HG02763 (cell line): ENCODE results near the gene CGRRF1.

ENCODE experiments used
- ATAC-seq: cut with Tn5 transposase; IDR thresholded peaks from one replicate; pipeline ENCODE4 v1.9.1; 2021; ENCODE audit warnings: mild to moderate bottlenecking, moderate library complexity; ENCODE audit not compliant: unreplicated experiment

CGRRF1 gene

DNA sequence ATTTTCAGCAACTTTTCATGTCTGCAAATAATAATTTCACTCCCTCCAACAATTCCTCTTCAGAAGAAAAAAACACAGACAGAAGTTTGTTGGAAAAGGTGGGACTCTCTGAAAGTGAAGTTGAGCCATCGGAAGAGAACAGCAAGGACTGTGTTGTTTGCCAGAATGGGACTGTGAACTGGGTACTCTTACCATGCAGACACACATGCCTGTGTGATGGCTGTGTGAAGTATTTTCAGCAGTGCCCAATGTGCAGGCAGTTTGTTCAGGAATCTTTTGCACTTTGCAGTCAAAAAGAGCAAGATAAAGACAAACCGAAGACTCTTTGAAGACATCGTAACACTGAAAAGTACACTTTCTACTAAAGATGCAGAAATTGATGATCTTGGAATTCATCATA lies 28.3 kb downstream of the CGRRF1 start:
- no peak for ATAC-seq

- no peak for ATAC-seq
These were observed 37.9 kb downstream of the CGRRF1 start for GRCh38 chr14:54547583-54547982.

DNA sequence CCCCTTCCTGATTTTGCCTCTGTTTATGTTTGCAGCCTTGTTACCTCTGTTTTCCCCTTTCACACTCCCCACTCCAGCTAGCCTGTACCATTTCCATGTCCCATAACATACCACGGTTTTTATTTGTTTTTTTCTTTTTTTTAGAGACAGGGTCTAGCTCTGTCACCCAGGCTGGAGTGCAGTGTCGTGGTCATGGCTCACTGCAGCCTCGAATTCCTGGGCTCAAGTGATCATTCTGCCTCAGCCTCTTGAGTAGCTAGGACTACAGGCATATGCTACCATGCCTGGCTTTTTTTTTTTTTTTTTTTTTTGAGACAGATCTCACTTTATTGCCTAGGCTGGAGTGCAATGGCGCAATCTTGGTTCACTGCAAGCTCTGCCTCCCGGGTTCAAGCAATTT lies 38.8 kb downstream of the CGRRF1 start:
- no peak for ATAC-seq

GRCh38 chr14:54549862-54550261 lies 40.2 kb downstream of the CGRRF1 start:
- ATAC-seq, result no peak

- ATAC-seq, result no peak
These were observed 40.8 kb downstream of the CGRRF1 start for GRCh38 chr14:54550514-54550913.

DNA sequence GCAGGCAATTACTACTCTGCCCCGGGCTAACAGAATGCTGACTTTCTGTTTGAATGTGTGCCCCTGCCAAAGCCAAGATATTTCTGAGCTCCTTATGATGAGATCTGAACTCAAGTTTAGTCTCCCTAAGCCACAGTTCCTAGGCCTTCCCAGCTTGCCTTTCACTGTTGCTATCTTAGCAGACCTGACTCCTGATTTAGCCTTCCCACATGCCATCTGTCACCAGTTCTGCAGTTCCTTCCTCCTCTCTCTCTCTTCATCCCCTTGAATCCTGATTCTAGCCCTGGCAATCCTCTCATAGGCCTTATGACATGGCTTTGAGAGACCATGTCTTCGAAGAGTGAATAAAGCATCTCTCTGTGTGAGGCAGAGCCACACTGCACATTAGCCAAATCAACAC lies 44.7 kb downstream of the CGRRF1 start:
- no peak for ATAC-seq

GRCh38 chr14:54555651-54556050 lies 45.9 kb downstream of the CGRRF1 start:
- no peak for ATAC-seq

DNA sequence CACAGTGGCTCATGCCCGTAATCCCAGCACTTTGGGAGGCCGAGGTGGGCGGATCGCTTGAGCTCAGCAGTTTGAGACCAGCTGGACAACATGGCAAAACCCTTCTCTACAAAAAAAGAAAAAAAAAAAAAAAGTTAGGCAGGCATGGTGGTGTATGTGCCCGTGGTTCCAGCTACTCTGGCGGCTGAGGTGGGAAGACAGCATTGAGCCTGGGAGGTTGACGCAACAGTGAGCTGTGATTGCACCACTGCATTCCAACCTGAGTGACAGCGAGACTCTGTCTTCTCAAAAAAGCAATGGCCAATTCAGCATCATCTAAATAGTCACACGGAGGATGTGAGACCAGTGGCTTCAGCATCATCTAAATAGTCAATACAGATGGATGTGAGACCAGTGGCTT lies 46.8 kb downstream of the CGRRF1 start:
- no peak for ATAC-seq

- ATAC-seq, result no peak
These were observed 52.6 kb downstream of the CGRRF1 start for GRCh38 chr14:54562334-54562733.

GRCh38 chr14:54564071-54564867 lies 54.6 kb downstream of the CGRRF1 start:
- ATAC-seq, result no peak

DNA sequence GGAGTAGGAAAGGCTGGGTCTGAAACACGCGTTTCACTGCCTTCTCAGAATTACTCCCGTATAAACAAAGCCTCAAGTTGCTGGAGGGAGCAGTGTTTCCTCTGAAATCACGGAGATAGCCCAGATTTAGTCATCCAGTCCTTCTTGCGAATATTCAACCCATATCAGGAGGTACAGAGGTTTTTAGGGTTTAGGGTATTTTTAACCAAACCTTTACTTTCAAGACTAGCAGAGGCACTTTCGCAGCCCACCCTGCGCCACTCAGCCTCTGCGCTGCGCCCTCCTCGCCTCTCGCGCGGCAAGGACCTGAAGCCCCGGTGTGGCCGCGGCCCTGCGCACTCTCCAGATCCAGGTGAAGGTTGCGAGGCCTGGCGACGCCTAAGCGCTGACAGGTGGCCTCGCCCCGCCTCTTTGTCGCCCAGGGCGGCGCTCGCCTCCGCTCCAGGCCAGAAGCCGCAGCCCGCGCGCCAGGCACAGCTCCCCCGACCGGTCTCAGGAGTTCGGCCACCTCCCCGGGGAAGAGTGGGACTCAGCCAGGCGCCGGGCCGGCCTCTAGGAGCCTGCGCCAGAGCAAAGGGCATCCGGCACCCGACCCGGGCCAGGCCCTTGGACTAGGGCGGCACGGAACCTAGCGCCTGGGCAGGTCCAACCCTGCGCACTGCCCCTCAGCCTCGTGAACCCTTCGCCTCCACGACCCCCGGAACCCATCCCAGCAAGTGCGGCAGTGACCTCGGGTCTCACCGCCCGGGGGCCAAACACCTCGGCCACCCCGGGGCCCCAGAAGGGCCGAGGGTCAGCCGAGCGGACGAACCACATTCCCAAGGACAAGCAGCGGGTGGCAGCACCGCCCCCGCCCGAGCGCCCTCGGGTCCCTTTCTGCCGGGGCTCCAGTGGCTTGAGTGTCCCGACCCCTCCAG lies 55.4 kb downstream of the CGRRF1 start:
- peak; percentile 29 for ATAC-seq

GRCh38 chr14:54565785-54566409 lies 56.2 kb downstream of the CGRRF1 start:
- peak; percentile 43 for ATAC-seq

- peak; percentile 28 for ATAC-seq
These were observed 56.9 kb downstream of the CGRRF1 start, which contains the start of gene SAMD4A for GRCh38 chr14:54566410-54567223. SAMD4A (plus strand) TSS chr14:54567128; CDS start chr14:54567917, 789 bp downstream.

- ATAC-seq, result peak; percentile 0
These were observed 57.5 kb downstream of the CGRRF1 start for GRCh38 chr14:54567224-54567638.

DNA sequence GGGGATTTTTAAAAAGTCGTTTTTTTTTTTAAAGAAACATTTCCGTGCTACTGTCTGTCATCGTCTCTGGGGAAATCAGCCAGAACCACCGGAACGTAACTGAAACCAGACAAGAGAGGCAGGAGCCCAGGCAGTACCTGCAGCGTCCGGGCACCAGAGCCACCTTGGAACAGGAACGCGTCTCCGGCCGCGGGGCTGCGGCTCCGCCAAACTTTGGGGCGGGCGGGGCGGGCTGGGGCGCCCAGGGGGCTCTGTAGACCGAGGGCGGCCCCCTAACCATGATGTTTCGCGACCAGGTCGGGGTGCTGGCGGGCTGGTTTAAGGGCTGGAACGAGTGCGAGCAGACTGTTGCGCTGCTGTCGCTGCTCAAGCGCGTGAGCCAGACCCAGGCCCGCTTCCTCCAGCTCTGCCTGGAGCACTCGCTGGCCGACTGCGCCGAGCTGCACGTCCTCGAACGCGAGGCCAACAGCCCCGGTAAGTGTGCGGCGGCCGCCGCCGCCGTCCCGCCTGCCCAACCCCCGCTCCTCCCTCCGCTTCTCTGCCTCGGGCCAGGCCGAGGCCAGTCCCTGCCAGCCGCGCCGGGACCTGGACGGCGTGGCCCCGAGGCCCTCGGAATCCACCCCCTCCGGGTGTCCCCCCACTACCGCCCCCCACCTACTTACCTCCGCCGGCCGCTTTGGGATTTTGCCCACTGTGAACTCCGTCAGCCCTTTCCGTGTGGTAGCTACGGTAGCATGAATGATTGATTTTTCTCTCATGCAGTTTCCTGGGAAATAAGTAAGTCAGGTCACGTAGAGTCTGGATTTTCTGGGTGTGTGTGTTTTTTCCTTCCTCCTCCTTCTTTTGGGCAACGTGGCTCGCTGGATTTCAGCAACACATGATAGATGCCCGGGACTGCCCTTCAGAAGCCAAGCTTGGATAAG lies 58.2 kb downstream of the CGRRF1 start:
- no peak for ATAC-seq

- no peak for ATAC-seq
These were observed 59.3 kb downstream of the CGRRF1 start for GRCh38 chr14:54568821-54569595.

DNA sequence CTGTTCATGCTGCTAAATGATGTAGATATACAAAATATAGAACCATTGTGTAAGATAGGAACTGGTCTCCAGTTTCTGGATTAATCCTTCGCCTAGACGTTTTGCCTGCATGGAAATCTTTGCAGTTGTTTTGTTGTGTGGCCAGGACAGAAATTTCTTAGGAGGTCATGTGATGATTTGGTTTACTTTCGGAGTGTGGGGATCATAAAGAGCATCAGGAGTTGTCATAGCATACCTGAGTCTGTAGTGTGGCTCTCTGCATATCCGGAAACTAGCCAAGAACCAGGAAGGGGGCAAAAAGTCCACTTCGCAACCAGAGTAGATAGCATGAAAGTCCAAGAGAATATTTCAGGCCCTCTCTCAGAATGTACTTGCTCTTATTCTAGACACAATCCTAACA lies 60.3 kb downstream of the CGRRF1 start:
- ATAC-seq, result no peak

DNA sequence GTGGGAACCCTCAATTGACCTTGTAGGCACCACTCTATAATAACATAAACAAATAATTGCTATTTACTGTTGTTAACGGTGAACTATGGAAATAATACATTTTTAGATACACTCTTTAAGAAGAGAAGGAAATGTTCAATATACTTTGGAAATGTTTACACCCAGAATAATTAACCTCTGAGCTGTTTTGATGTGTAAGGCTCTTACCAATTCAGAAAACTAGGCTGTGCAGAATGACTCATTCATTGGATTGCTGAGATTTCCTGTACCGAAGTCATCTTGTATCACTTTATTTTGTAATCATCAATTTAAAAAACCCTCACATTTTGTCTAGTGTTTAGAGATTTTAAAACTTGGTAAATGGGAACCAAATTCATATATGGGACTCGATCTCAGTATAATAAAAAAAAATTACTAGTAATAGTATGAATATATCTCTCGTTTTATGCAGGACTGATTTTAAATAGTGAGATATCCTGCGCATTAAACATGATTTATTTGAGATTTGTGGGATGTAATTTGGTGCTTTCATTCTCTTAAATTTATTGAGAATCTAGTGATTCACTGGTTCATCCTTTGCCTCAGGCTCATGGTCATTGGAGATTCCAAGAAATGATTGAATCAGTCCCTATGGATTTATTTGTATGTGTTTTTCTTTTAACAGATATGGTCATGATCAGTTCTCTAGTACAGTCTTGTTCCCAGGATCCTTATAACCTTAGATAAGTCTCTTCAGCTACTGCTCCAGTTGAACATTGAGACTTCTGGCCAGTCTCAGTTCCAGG lies 61.1 kb downstream of the CGRRF1 start:
- ATAC-seq, result no peak
